Stimulated activated CD4-positive, alpha-beta T cell treated with anti-CD3 and anti-CD28 coated beads, Interleukin-1b, Interleukin-23, amount 100 ng/mL, for 4 hours (primary cell): ENCODE measurements around the gene FBXL5.

ENCODE experiments used
- DNase-seq, 2 donors: peaks; one replicate each; pipeline ENCODE4 v3.0.0-alpha.2; 2020; ENCODE audit warnings: low read depth in 2 of 2

The FBXL5 gene

DNA sequence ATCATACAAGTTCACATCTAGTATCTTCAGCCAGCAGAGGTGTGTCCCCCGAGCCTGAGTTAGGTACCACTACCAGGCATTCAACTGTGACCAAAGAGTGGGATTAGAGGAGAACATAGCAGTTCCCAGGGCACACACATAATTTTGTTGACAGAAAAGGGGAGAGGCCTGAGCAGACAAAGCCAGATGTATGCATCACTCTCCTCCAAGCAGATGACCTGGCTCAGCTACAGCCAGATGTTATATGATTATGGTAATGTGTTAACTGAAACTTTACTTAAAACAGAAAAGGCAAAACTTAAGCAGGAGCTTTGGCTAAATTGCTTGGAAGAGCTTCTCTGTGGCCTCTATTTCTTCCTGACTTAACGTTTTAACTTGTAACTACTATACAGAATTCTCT is 96.6 kb downstream of the FBXL5 start:
- no peak for DNase-seq

DNA sequence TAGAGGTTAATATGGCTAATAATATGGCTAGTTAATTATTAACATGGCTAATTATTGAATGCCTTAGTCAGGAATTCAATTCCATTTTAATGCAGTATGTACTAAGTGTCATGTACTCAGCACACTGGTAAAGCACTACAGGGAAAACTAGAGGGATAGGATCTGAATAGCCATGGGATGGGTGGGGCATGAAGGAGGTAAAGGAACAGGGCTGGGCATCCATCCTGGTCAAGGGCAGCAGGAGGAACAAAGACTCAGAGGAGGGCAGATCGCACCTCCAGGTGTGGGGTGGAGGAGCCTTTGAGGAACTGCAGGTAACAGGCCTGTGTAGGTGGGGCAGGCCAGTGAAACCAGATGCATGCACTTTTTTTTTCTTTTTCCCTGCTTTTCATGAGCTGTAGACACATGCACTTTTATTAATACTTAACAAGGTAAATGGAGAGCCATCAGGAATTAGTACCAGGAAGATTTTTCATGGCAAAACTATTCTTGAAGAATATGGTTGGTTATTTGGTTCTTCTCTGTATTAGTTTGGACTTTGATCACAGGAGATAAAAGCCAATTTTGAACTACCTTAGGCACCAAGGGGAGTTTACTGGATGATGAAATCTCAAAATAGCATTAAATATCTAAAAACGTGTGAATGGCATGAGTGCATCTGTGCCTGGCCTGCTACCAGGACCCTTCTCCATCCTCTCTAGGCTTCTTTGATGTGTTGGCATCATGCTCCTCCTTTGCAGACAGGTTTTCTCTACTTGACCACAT is 97.2 kb downstream of the FBXL5 start:
- DNase-seq: no peak

DNA sequence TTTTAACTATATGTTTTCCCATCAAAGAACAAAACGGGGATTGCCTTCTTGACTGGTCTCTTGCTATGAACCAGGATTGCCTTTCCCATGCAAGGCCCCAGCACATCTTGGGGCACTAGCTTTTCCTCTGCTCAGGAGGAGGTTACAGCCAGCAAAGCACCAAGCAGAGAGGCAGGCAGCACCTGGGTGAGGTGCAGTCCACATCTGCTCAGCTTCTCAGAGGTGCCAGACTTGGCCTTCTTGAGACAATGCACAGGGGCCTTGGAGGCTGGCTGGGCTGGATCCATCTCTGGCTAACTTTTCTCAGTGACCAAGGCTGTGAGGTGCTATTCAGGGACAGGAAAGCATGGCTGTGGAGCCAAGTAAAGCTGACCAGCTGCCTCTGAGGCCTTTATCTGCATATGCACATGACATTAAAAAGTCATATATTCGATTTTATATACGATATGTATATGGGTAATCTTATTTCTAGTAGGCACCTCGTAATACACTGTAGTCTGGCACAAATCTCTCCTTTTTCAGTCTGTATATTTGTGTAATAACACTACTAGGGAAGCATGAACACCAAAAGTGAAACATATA is 98.6 kb downstream of the FBXL5 start:
- DNase-seq: no peak
